Measurements from ENCODE around the gene ACTR8.

- TF ChIP-seq CTCF (conservative IDR thresholded peaks at IDR 0.05; ENCODE audit: low read length) (no peak), EZH2phosphoT487 (IDR thresholded peaks at IDR 0.05; ENCODE audit: borderline replicate concordance) (no peak)
These were observed 35.7 kb downstream of the ACTR8 start, which contains the start of the genes CHDH and IL17RB for GRCh38 chr3:53846134-53846850.
